ENCODE measurements around the gene CDK15. TPM values are rescaled to one million over a fixed set of nuclear protein-coding genes. Genes with fewer than 3 reads are reported as not detected.

Gene CDK15
- total RNA-seq, 1 experiment from 2014 or later = not detected

GRCh38 chr2:201794294-201794693, 12.0 kb upstream of the CDK15 start:
- Histone ChIP-seq H3K36me3 (ENCODE audit: low read depth) (no peaks in the 10 kb centered on the region), H2AFZ (no peak overlapping the region), H3K4me2 (no peak overlapping the region), H4K20me1 (ENCODE audit: insufficient read depth) (no peaks in the 10 kb centered on the region), H3K9me3 (ENCODE audit: insufficient read depth, low read depth) (no peaks in the 10 kb centered on the region), H3K4me1 (replicated peaks; ENCODE audit: insufficient read depth) (peaks cover 25% of the 10 kb centered on the region), H3F3A (ENCODE audit: insufficient read depth, low read depth) (peaks cover 19% of the 10 kb centered on the region), H3K27ac (no peak overlapping the region), H3K9me2 (ENCODE audit: insufficient read depth) (no peaks in the 10 kb centered on the region), H3K79me2 (ENCODE audit: low read depth) (no peaks in the 10 kb centered on the region), H3K27me3 (ENCODE audit: insufficient read depth, low read depth) (no peaks in the 10 kb centered on the region), H3K4me3 (no peak overlapping the region)
- intact Hi-C loops (cut with micrococcal nuclease; ENCODE audit: unreplicated experiment) = no loop called here
- BruUV-seq (replicated peaks) = no TSS peak
- ChIA-PET CTCF (no interaction called here), POLR2A (ENCODE audit: unreplicated experiment) (no interaction called here)
- DNase-seq = no peak
- no peak for TF ChIP-seq CTCF (conservative IDR thresholded peaks at IDR 0.05)
- TF ChIP-seq EZH2 (IDR thresholded peaks at IDR 0.05; ENCODE audit: low read depth) = no peak

- ChIA-PET CTCF (interaction anchor here (0.6 kb wide), 1 partner anchor 454 kb away, joined by 12 read pairs; no protein-coding TSS in a partner anchor), POLR2A (ENCODE audit: unreplicated experiment) (no interaction called here)
- Histone ChIP-seq H3K27me3 (ENCODE audit: insufficient read depth, low read depth) (no peaks in the 10 kb centered on the region), H3K4me2 (no peak overlapping the region), H3K27ac (no peak overlapping the region), H3F3A (ENCODE audit: insufficient read depth, low read depth) (peaks cover 23% of the 10 kb centered on the region), H3K4me1 (replicated peaks; ENCODE audit: insufficient read depth) (peaks cover 28% of the 10 kb centered on the region), H3K4me3 (no peak overlapping the region), H3K9me3 (ENCODE audit: insufficient read depth, low read depth) (no peaks in the 10 kb centered on the region), H2AFZ (no peak overlapping the region), H3K36me3 (ENCODE audit: low read depth) (no peaks in the 10 kb centered on the region), H3K9me2 (ENCODE audit: insufficient read depth) (no peaks in the 10 kb centered on the region), H3K79me2 (ENCODE audit: low read depth) (no peaks in the 10 kb centered on the region), H4K20me1 (ENCODE audit: insufficient read depth) (no peaks in the 10 kb centered on the region)
- BruUV-seq (replicated peaks) = no TSS peak
- intact Hi-C loops (cut with micrococcal nuclease; ENCODE audit: unreplicated experiment) = loop anchor here (1.0 kb wide), 1 partner anchor 382 kb away; no protein-coding TSS in a partner anchor
- TF ChIP-seq CTCF (conservative IDR thresholded peaks at IDR 0.05) = peak; percentile 75
- TF ChIP-seq EZH2 (IDR thresholded peaks at IDR 0.05; ENCODE audit: low read depth) = no peak
- DNase-seq = no peak
These were observed 10.5 kb upstream of the CDK15 start for GRCh38 chr2:201795607-201796477.

DNA sequence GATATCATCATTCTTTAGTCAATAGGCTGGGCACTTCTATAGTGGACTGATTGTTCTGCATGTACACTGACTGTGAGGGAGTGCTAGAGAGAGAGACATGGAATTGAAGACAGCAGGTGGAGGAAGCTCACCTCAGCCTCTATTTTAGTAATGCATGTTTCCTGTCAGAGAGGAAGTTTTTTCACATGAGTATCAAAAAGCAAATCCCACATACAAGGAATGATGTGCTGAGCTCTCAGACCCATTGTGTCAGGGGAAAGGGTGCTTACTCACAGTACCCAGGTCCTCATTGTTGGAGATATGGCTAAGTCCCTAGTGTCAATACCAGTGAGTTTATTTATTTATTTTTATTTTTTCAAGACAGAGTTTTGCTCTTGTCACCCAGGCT, 9.9 kb upstream of the CDK15 start:
- intact Hi-C loops (cut with micrococcal nuclease; ENCODE audit: unreplicated experiment) = loop anchor here (1.0 kb wide), 1 partner anchor 382 kb away; no protein-coding TSS in a partner anchor
- POLR2A ChIA-PET (ENCODE audit: unreplicated experiment) = no interaction called here

More for the DNA sequence above, 9.9 kb upstream of the CDK15 start:
- Histone ChIP-seq H3K9me2 (ENCODE audit: insufficient read depth) (no peaks in the 10 kb centered on the region), H4K20me1 (ENCODE audit: insufficient read depth) (no peaks in the 10 kb centered on the region), H3K36me3 (ENCODE audit: low read depth) (no peaks in the 10 kb centered on the region), H3K27me3 (ENCODE audit: insufficient read depth, low read depth) (no peaks in the 10 kb centered on the region), H3K9me3 (ENCODE audit: insufficient read depth, low read depth) (no peaks in the 10 kb centered on the region), H3K4me1 (replicated peaks; ENCODE audit: insufficient read depth) (peaks cover 28% of the 10 kb centered on the region), H3K4me2 (no peak overlapping the region), H2AFZ (no peak overlapping the region), H3K4me3 (no peak overlapping the region), H3K79me2 (ENCODE audit: low read depth) (no peaks in the 10 kb centered on the region), H3F3A (ENCODE audit: insufficient read depth, low read depth) (peaks cover 23% of the 10 kb centered on the region), H3K27ac (no peak overlapping the region)
- no TSS peak for BruUV-seq (replicated peaks)
- CTCF ChIA-PET = interaction anchor here (0.6 kb wide), 1 partner anchor 454 kb away, joined by 12 read pairs; no protein-coding TSS in a partner anchor
- DNase-seq = no peak
- no peak for TF ChIP-seq EZH2 (IDR thresholded peaks at IDR 0.05; ENCODE audit: low read depth)
- no peak for TF ChIP-seq CTCF (conservative IDR thresholded peaks at IDR 0.05)

All from PC-9 (cell line).